GM12872 (cell line): Measurements from ENCODE around the gene WAS.

Source experiments
- TF ChIP-seq, protein P1 (sequence below): IDR thresholded peaks from 3 replicates; pipeline ENCODE4 v1.5.1; 2011; ENCODE audit warnings: low read depth, mild to moderate bottlenecking, low read length, moderate library complexity; ENCODE audit not compliant: insufficient read depth

Gene WAS

DNA sequence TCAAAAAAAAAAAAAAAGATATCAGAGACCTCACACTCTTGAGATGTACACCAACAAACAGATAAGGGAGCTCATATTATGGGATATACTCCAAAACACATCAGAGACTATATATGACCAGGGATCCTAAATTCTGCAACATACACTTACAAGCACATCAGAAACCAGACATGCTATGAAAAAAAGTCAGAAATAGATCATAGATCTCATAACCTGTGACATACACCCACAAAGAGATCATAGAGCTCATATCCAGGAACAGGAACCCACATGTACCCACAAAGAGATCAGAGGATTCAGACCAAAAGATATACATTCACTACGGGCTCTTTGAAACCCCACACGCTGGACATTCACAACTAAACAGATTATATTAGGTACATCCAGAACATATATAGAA is 43.0 kb downstream of the WAS start:
- TF ChIP-seq, protein P1, sequence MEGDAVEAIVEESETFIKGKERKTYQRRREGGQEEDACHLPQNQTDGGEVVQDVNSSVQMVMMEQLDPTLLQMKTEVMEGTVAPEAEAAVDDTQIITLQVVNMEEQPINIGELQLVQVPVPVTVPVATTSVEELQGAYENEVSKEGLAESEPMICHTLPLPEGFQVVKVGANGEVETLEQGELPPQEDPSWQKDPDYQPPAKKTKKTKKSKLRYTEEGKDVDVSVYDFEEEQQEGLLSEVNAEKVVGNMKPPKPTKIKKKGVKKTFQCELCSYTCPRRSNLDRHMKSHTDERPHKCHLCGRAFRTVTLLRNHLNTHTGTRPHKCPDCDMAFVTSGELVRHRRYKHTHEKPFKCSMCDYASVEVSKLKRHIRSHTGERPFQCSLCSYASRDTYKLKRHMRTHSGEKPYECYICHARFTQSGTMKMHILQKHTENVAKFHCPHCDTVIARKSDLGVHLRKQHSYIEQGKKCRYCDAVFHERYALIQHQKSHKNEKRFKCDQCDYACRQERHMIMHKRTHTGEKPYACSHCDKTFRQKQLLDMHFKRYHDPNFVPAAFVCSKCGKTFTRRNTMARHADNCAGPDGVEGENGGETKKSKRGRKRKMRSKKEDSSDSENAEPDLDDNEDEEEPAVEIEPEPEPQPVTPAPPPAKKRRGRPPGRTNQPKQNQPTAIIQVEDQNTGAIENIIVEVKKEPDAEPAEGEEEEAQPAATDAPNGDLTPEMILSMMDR: no peak

DNA sequence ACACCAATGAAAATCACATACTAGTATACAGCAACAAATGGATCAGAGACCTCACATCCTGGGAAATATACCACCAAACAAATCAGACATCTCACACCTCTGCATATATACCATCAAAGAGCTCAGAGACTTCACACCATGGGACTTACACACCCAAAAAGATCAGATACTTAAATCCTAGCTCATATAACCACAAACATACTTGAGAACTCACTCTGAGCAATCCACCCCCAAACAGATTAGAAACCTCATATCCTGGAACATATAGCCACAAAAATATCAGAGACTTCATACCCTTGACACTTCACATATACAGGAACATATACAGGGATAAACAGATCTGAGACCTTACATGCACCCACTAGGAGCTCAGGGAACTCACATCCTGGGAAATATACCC is 45.1 kb downstream of the WAS start:
- TF ChIP-seq, protein P1: no peak

DNA sequence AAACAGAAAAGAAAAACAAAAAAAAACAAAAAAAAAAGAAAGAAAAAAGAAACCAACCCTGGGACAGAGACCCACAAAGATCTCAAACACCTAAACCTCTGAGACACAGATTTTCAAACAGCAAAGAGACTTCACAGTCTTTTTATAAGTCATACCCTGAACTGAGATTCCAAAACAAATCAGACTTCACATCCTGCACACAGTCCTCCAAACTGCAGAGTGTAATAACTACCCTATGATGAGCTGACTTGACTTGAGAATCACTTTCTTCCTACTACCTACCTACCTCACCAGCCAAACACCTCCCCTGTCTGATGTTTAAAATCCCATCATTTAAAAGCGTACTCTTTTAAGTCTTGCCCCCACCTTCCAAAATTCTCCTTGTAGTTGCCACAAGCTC is 52.7 kb downstream of the WAS start:
- TF ChIP-seq, protein P1: no peak

DNA sequence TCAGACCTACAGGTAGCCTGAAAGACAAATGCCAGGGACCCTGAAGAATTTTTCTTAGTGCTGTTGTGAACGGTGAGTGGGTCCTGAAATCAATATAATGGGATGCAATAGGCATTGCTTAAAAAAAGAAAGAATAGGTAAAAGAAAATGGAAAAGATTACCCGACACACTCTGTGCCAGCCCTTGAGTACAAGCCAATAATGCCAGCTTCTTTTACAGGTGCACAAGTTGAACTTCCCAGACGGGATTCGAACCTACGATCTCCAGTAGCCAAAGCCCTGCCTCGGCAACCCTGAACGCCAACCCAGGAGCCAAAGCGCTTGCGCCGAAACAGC is 53.2 kb downstream of the WAS start:
- TF ChIP-seq, protein P1: no peak

DNA sequence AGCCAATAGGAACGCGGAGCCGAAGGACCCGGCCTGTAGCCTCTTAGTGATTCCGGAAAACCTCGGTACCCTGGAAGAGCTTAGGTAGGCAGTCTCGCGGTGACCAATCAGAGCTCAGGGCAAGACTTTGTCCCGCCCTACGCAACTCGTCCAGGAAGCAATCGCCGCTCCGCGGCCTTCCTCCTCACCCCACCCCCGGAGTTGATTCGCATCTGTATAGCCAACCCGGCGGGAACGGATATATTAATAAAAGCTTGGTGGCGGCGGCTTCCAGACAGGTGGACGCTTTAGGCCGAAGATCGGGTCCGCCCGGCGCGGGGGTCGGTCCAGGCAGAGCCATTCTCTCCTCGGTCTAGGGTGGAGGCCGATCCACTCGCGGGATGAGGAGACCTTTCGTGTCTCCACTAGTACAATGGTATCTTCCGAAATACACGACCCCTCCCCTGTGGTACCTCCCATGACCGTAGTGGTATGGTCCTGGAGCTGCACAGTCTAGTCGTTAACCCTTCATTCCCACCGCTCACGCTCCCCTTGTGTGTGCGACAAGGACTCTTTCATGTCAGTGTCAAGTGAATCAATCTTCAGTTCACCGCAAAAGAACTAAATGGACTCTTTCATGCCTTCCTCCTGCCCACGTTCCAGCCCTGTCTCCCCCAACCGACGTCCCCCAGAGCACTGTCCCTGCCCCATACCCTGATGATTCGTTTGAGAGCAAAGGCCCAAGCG is 53.8 kb downstream of the WAS start:
- TF ChIP-seq, protein P1: no peak

DNA sequence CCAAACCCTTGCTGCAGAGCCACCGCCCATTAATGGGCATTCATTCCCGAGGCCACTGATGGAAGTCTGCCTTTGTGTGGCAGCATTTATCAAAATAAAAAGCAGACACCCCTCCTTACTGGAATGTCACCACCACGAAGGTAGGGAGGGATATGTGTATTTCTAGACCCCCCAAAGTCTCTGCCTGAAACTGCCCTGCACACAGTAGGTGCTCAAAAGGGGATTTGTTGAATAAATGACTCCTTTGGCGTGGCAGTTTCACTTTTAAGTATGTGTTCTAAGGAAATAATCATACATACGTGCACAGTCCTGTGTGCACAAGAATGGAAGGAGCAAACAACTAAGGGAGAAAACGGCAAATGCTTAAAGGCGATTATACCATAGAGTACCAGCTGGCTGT is 54.3 kb downstream of the WAS start:
- TF ChIP-seq, protein P1: no peak
